GM21360 (cell line): ENCODE results near the gene FBXL3.
A peak's percentile ranks its signal among the peaks of the same experiment; 100 is the strongest.
"Not testable (repeated sequence)": the region's sequence is repeated elsewhere in the genome, so short reads cannot be mapped to it uniquely, and the experiment has no call there.

Experiments
- ATAC-seq: cut with Tn5 transposase; IDR thresholded peaks from one replicate; pipeline ENCODE4 v1.9.1; 2021; ENCODE audit warnings: mild to moderate bottlenecking, moderate library complexity; ENCODE audit not compliant: unreplicated experiment

FBXL3 gene

GRCh38 chr13:76991796-76992547 is 35.0 kb downstream of the FBXL3 start, which contains the start of gene CLN5:
Gene CLN5 (plus strand): TSS chr13:76992081. CDS start chr13:76992099, 18 bp downstream.
- ATAC-seq, result peak; percentile 98

- peak; percentile 39 for ATAC-seq
These were observed 35.5 kb downstream of the FBXL3 start for GRCh38 chr13:76991432-76991795.

DNA sequence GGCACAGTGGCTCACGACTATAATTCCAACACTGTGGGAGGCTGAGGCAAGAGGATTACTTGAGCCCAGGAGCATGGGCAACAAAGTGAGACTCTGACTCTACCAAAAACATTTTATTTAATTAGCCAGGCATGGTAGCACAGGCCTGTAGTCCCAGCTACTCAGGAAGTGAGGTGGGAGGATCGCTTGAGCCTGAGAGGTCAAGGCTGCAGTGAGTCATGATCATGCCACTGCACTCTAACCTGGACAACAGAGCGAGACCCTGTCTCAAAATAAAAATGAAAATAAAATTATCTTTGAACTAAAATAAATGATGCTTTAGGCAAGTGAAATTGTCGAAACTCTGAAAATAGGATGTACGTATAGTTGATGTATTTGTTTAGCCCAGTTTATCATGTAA is 43.3 kb downstream of the FBXL3 start:
- ATAC-seq, result no peak

- ATAC-seq, result no peak
These were observed 44.9 kb downstream of the FBXL3 start for GRCh38 chr13:76982061-76982460.

GRCh38 chr13:76980075-76980718 is 46.8 kb downstream of the FBXL3 start:
- ATAC-seq, result peak; percentile 100

DNA sequence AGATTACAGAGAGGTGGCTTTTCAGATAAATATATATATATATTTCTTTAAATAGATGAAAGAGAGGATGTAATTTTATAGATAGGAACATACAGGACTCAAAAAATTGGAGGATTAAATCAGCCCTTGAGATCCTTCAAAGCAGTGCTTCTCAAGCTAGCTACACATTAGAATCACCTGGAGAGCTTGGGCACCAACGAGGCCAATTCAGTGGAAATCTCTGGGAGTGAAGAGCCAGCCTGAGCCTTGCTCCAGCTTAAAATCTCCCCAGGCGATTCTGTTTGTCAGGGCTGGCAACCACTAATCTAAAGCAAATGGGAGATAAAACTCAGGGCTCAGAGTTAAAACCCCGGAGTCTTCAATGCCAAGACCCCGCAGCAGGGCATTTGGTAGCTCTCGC is 50.0 kb downstream of the FBXL3 start:
- ATAC-seq, result no peak

GRCh38 chr13:76976490-76976889 is 50.5 kb downstream of the FBXL3 start:
- no peak for ATAC-seq

- no peak for ATAC-seq
These were observed 51.1 kb downstream of the FBXL3 start for GRCh38 chr13:76975863-76976262.

DNA sequence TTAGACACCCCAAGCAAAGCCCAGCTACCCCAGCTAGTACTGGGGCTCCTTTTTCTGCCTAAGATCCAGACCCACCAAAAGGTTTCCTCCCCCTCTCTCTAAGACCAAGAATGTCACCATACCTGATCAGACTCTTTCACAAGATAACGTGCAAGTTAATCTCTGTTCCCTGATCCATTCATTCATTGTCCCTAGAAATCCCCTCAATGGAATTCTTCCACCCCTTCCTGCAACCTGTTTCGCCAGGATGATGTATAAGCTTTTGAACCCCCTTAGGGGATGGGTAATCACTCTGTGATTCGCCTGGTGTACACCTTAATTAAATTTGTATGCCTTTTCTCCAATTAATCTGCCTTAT is 52.4 kb downstream of the FBXL3 start:
- no peak for ATAC-seq

- no peak for ATAC-seq
These were observed 52.9 kb downstream of the FBXL3 start for GRCh38 chr13:76973920-76974617.

- ATAC-seq, result no peak
These were observed 54.8 kb downstream of the FBXL3 start for GRCh38 chr13:76971851-76972829.

- peak; percentile 71 for ATAC-seq
These were observed 55.7 kb downstream of the FBXL3 start for GRCh38 chr13:76971215-76971614.

- ATAC-seq, result no peak
These were observed 57.2 kb downstream of the FBXL3 start for GRCh38 chr13:76969488-76970365.

GRCh38 chr13:76968041-76968440 is 58.9 kb downstream of the FBXL3 start:
- no peak for ATAC-seq

GRCh38 chr13:76967031-76967430 is 59.9 kb downstream of the FBXL3 start:
- ATAC-seq, result no peak

- no peak for ATAC-seq
These were observed 61.1 kb downstream of the FBXL3 start for GRCh38 chr13:76965759-76966421.

DNA sequence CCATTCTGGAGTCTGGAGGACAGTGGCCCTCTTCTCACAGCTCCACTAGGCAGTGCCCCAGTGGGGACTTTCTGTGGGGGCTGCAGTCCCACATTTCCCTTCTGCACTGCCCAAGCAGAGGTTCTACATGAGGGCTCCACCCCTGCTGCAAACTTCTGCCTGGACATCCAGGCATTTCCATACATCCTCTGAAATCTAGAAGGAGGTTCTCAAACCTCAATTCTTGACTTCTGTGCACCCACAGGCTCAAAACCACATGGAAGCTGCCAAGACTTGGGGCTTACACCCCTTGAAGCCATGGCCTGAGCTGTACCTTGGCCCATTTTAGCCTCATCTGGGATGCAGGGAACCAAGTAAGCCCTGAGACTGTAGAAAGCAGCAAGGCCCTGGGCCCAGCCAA is 67.2 kb downstream of the FBXL3 start:
- not testable (repeated sequence) for ATAC-seq

- ATAC-seq, result no peak
These were observed 68.0 kb downstream of the FBXL3 start for GRCh38 chr13:76958841-76959432.

DNA sequence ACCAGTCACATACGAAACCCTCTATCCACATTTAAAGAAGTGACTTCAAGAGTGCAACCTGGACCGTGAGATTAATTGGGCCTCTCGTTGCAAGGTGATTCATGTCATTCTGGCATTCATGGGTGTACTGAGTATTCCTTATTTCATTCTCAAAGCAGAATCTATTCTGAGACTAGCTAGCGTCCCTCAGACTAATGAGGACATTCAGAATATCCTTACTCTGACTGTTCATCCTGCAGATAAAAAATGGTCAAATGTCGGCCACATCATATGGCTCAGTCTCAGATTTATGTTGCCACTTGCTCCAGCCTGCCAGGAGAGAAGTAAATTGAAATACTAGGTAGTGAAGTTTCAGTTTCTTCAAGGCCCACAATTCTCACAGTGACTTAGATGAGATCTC is 71.3 kb downstream of the FBXL3 start:
- no peak for ATAC-seq
